ENCODE results near the gene MCRS1.

MCRS1 gene

DNA sequence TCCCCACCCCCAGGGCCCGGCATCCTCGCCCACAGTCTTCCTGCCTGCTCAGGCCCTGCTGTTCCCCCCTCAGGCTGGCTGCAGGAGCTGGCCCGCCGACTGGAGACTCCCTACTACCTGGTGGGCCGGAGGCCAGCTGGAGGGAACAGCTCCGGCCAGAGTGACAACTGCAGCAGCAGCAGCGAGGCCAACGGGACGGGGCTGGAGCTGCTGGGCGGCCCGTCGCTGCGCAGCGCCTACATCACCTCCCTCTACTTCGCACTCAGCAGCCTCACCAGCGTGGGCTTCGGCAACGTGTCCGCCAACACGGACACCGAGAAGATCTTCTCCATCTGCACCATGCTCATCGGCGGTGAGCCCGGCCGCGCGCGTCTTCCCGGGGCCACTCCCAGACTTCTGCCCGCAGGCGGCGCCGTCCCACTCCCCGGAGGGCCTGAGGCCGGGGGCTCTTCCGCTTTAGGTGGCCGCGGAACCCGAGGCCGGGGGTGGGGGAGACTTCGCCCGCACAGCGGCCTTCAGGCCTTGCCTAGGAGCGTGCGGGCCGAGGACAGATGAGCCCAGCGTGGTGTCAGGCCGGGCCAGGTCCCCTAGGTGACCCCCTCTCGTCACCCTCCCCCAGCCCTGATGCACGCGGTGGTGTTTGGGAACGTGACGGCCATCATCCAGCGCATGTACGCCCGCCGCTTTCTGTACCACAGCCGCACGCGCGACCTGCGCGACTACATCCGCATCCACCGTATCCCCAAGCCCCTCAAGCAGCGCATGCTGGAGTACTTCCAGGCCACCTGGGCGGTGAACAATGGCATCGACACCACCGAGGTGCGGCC is 18.9 kb downstream of the MCRS1 start:
- POLR2A ChIA-PET (ENCODE audit: low non-redundant PET): no interaction called here
- DNase-seq (ENCODE audit: low spot score): no peak
- TF ChIP-seq CTCF (conservative IDR thresholded peaks at IDR 0.05; ENCODE audit: low read depth): no peak
- H3K27ac ChIP-seq: no peak overlapping the region
- CTCF ChIA-PET: no interaction called here

DNA sequence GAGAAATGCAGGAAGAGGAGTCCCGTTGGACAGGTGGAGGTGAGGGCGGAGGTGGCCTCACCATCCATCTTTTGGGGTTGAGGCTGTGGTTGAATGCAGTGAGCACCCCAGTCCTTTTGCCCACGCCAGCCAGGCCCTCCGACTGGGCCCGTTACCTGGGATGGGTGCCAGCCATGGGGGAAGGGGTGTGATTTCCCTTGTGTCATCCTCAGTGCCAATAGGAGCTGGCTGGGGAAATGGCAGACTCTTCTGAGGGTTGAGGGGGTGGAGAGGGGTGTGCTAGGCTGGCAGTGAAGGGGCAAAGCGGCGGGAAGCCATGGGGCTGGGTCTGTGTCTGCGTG is 19.5 kb downstream of the MCRS1 start:
- no peak overlapping the region for H3K27ac ChIP-seq
- no peak for DNase-seq (ENCODE audit: low spot score)
- no peak for TF ChIP-seq CTCF (conservative IDR thresholded peaks at IDR 0.05; ENCODE audit: low read depth)
- ChIA-PET CTCF (no interaction called here), POLR2A (ENCODE audit: low non-redundant PET) (no interaction called here)

- ChIA-PET CTCF (interaction anchor here (0.5 kb wide), 1 partner anchor 239 kb away, joined by 3 read pairs; no protein-coding TSS in a partner anchor), POLR2A (ENCODE audit: low non-redundant PET) (no interaction called here)
- DNase-seq (ENCODE audit: low spot score): peak; percentile 89
- no peak overlapping the region for H3K27ac ChIP-seq
- TF ChIP-seq CTCF (conservative IDR thresholded peaks at IDR 0.05; ENCODE audit: low read depth): no peak
Measured at GRCh38 chr12:49547090-49547690, 20.8 kb downstream of the MCRS1 start.

DNA sequence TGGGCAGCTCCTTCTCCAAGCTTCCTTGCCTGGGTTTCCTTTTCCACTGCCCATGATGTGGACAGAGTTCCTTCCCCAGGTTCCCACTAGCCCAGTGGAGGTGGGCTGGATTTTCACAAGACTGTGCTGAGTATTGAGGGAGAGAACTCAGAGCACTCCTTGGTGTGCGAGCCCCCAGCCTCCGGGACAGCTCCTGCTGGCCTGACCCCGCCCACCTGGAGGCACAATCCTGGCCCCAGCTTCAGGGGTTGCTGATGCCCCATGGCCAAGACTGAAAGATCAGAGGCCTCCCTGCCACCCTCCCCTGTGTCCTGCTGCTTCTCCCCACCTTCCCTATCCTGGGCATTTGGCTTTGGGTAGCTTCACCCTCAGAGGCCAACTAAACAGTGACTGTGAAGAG is 21.5 kb downstream of the MCRS1 start:
- no peak overlapping the region for H3K27ac ChIP-seq
- TF ChIP-seq CTCF (conservative IDR thresholded peaks at IDR 0.05; ENCODE audit: low read depth): no peak
- ChIA-PET CTCF (no interaction called here), POLR2A (ENCODE audit: low non-redundant PET) (no interaction called here)
- DNase-seq (ENCODE audit: low spot score): no peak

- POLR2A ChIA-PET (ENCODE audit: low non-redundant PET): no interaction called here
Measured at GRCh38 chr12:49545815-49546214, 22.1 kb downstream of the MCRS1 start.

More at GRCh38 chr12:49545815-49546214, 22.1 kb downstream of the MCRS1 start:
- no peak for TF ChIP-seq CTCF (conservative IDR thresholded peaks at IDR 0.05; ENCODE audit: low read depth)
- DNase-seq (ENCODE audit: low spot score): no peak
- CTCF ChIA-PET: no interaction called here
- H3K27ac ChIP-seq: no peak overlapping the region
